Neural cell (in vitro differentiated cells): ENCODE data around the gene SPDYE2. TPM values are rescaled to one million over a fixed set of nuclear protein-coding genes. Genes with fewer than 3 reads are reported as not detected.
"Not testable (repeated sequence)": the region's sequence is repeated elsewhere in the genome, so short reads cannot be mapped to it uniquely, and the experiment has no call there.

Source experiments
- H2AFZ ChIP-seq: fragments of 200-600, 300-800 bp; sonication (generic), shearing (Covaris generic); 2 replicates; pipeline ENCODE4 v1.6.0; 2014; ENCODE audit warnings: low read depth, mild to moderate bottlenecking, antibody characterized with exemption, low read length, moderate library complexity
- H3F3A ChIP-seq: fragments of 200-600 bp; shearing (Covaris generic); 2 replicates; pipeline ENCODE4 v1.6.1; 2016; ENCODE audit warnings: mild to moderate bottlenecking, moderate library complexity, mixed read lengths, antibody characterized with exemption, low read length; ENCODE audit not compliant: insufficient read depth, poor library complexity, severe bottlenecking
- H3K27ac ChIP-seq: fragments of 200-600, 300-800 bp; sonication (generic), shearing (Covaris generic); 2 replicates; pipeline ENCODE4 v1.5.1; 2014; ENCODE audit warnings: mild to moderate bottlenecking, low read length, moderate library complexity
- H3K27me3 ChIP-seq: fragments of 300-800, 200-600 bp; sonication (generic), shearing (Covaris generic); 2 replicates; pipeline ENCODE4 v1.6.0; 2014; ENCODE audit warnings: mild to moderate bottlenecking, low read depth, low read length, moderate library complexity; ENCODE audit not compliant: insufficient read depth
- H3K36me3 ChIP-seq: fragments of 300-800, 200-600 bp; sonication (generic), shearing (Covaris generic); 2 replicates; pipeline ENCODE4 v1.5.1; 2014; ENCODE audit warnings: mild to moderate bottlenecking, antibody characterized with exemption, low read length, moderate library complexity; ENCODE audit not compliant: insufficient read depth
- H3K4me2 ChIP-seq: fragments of 300-800, 200-600 bp; sonication (generic), shearing (Covaris generic); 2 replicates; pipeline ENCODE4 v1.6.0; 2014; ENCODE audit warnings: mild to moderate bottlenecking, low read length
- H3K4me3 ChIP-seq: fragments of 300-800, 200-600 bp; sonication (generic), shearing (Covaris generic); 2 replicates; pipeline ENCODE4 v1.5.1; 2014; ENCODE audit warnings: mild to moderate bottlenecking, low read length, moderate library complexity
- H3K79me2 ChIP-seq: fragments of 200-600 bp; shearing (Covaris generic); replicated peaks from 2 replicates; pipeline ENCODE4 v1.6.0; 2014; ENCODE audit warnings: mild to moderate bottlenecking, low read length, moderate library complexity; ENCODE audit not compliant: insufficient read depth
- H3K9ac ChIP-seq: fragments of 300-800, 200-600 bp; sonication (generic), shearing (Covaris generic); 2 replicates; pipeline ENCODE4 v1.6.1; 2016; ENCODE audit warnings: mild to moderate bottlenecking, low read length, mixed read lengths
- H3K9me2 ChIP-seq: fragments of 200-600 bp; shearing (Covaris generic); 2 replicates; pipeline ENCODE4 v1.6.1; 2016; ENCODE audit warnings: mild to moderate bottlenecking, low read length, mixed read lengths; ENCODE audit not compliant: insufficient read depth
- H3K9me3 ChIP-seq: fragments of 200-600, 300-800 bp; sonication (generic), shearing (Covaris generic); 2 replicates; pipeline ENCODE4 v1.6.1; 2016; ENCODE audit warnings: mild to moderate bottlenecking, mixed run types, low read length, moderate library complexity, mixed read lengths
- H4K20me1 ChIP-seq: fragments of 200-600 bp; shearing (Covaris generic); 2 replicates; pipeline ENCODE4 v1.6.1; 2016; ENCODE audit warnings: mild to moderate bottlenecking, mixed run types; ENCODE audit not compliant: insufficient read depth
- POLR2AphosphoS5 ChIP-seq: IDR thresholded peaks from 2 replicates; pipeline ENCODE4 v1.6.1; 2012
- TAF1 ChIP-seq: IDR thresholded peaks from 2 replicates; pipeline ENCODE4 v1.6.1; 2012; ENCODE audit warnings: low read depth
- polyA plus RNA-seq: library from polyadenylated mRNA; depleted of rRNA; stranded (reverse); fragments of >200 nt; gene quantifications from 2 replicates; pipeline ENCODE4 v1.2.3, GENCODE V29; 2014
- TF ChIP-seq, protein P1 (sequence below): IDR thresholded peaks from 2 replicates; pipeline ENCODE4 v1.6.1; 2012; ENCODE audit warnings: borderline replicate concordance

The SPDYE2 gene
- polyA plus RNA-seq, 1 donor from 2014 or later: not detected

DNA sequence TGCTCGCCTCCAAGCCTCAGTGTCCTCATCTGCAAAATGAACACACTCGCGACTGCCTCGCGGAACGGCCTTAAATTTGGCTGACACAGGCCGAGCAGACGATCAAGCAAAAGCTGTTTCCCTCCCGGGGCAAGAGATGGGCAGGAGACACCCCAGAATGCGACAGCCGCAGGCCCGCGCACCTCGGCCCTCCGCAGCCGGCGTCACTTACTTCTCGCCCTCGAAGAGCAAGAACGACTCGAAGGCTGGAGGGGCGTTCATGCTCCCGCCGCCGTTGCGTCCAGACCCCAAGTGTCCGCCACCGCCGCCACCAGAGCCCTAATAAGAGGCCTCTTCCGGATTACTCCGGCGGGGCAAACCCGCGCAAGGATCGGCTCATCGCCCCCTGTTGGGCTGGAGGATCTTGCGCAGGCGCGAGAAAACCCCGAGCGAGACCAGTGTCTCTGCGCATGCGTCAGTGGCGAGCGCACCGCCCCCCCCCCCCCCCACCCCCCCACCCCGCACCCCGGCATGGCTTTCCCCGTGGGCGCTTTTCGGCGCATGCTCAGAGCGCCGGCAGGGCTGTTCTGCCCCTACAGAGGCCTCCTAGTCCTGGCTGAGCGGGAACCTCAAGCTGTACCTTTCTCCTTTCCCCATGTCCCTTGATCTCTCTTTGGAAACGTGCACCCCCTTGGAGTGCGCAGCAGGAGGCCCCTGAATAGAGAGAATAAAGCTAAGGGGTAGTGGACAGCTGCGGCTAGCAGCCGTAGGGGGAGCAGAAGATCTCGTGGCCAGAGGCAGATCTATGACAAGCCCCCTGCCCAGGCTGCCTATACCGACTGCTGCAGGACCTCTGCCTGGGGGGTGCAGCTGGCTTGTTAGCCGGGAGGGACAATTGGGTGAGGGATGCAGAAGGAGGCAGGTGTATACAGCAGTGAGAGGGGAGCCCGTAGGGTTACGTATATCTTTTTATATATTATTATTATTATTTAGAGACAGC, 21.5 kb downstream of the SPDYE2 start, which contains the start of gene POLR2J3:
Gene POLR2J3 (minus strand): TSS at position 323 of the 979 bp plus-strand sequence. CDS start 62 bp downstream, at position 261.
- peak within 1 kb of the TSS; percentile 21 for H2AFZ ChIP-seq
- not testable (repeated sequence) for H3K9me3 ChIP-seq, H3K27me3 ChIP-seq, H4K20me1 ChIP-seq, H3K36me3 ChIP-seq, H3F3A ChIP-seq, H3K9me2 ChIP-seq, H3K4me2 ChIP-seq, H3K79me2 ChIP-seq
- TF ChIP-seq TAF1: peak; percentile 47
- TF ChIP-seq, protein P1, sequence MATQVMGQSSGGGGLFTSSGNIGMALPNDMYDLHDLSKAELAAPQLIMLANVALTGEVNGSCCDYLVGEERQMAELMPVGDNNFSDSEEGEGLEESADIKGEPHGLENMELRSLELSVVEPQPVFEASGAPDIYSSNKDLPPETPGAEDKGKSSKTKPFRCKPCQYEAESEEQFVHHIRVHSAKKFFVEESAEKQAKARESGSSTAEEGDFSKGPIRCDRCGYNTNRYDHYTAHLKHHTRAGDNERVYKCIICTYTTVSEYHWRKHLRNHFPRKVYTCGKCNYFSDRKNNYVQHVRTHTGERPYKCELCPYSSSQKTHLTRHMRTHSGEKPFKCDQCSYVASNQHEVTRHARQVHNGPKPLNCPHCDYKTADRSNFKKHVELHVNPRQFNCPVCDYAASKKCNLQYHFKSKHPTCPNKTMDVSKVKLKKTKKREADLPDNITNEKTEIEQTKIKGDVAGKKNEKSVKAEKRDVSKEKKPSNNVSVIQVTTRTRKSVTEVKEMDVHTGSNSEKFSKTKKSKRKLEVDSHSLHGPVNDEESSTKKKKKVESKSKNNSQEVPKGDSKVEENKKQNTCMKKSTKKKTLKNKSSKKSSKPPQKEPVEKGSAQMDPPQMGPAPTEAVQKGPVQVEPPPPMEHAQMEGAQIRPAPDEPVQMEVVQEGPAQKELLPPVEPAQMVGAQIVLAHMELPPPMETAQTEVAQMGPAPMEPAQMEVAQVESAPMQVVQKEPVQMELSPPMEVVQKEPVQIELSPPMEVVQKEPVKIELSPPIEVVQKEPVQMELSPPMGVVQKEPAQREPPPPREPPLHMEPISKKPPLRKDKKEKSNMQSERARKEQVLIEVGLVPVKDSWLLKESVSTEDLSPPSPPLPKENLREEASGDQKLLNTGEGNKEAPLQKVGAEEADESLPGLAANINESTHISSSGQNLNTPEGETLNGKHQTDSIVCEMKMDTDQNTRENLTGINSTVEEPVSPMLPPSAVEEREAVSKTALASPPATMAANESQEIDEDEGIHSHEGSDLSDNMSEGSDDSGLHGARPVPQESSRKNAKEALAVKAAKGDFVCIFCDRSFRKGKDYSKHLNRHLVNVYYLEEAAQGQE: peak; percentile 26
- peak; percentile 53 for TF ChIP-seq POLR2AphosphoS5
- H3K4me3 ChIP-seq: peak within 1 kb of the TSS; percentile 60
- H3K9ac ChIP-seq: peak within 1 kb of the TSS; percentile 74
- peak within 1 kb of the TSS; percentile 73 for H3K27ac ChIP-seq

DNA sequence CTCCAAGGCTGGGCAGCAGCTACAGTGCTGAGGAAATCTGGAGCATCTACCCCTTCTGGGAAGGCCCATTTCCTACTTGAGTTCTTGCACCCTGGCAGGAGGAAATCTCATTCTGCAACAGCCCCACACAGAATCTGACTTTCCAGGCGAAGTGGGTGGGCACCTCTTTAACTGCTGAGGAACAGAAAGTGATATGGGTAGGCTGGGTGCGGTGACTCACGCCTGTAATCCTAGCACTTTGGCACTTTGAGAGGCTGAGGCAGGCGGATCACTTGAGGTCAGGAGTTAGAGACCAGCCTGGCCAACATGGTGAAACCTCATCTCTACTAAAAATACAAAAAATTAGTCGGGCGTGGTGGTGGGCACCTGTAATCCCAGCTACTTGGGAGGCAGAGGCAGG, 23.6 kb downstream of the SPDYE2 start:
- H3K9me2 ChIP-seq, H4K20me1 ChIP-seq, H3K4me3 ChIP-seq, H3K9me3 ChIP-seq, H2AFZ ChIP-seq, H3K79me2 ChIP-seq, H3K4me2 ChIP-seq, H3F3A ChIP-seq, H3K27ac ChIP-seq, H3K27me3 ChIP-seq, H3K36me3 ChIP-seq, H3K9ac ChIP-seq: not testable (repeated sequence)

DNA sequence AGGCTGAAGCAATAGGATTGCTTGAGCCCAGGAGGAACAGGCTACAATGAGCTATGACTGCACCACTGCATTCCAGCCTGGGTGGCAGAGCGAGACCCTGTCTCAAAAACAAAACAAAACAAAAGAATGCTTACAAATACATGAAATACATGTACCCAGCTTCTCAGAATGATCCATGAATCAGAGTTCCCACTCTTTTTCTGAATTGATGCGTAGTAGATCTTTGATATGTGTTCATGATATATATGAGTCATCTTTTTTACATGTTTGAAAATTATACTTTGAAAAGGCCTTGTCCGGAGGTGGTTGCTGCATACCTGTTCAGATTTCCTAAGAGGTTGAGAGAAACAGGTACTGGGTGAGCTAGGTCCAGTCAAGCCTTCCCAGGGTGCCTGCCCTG, 25.3 kb downstream of the SPDYE2 start:
- not testable (repeated sequence) for H3K9me3 ChIP-seq, H3K36me3 ChIP-seq, H3K9ac ChIP-seq, H3K27me3 ChIP-seq, H3K27ac ChIP-seq, H3K9me2 ChIP-seq, H3K4me3 ChIP-seq, H3F3A ChIP-seq, H3K79me2 ChIP-seq, H2AFZ ChIP-seq, H3K4me2 ChIP-seq, H4K20me1 ChIP-seq

DNA sequence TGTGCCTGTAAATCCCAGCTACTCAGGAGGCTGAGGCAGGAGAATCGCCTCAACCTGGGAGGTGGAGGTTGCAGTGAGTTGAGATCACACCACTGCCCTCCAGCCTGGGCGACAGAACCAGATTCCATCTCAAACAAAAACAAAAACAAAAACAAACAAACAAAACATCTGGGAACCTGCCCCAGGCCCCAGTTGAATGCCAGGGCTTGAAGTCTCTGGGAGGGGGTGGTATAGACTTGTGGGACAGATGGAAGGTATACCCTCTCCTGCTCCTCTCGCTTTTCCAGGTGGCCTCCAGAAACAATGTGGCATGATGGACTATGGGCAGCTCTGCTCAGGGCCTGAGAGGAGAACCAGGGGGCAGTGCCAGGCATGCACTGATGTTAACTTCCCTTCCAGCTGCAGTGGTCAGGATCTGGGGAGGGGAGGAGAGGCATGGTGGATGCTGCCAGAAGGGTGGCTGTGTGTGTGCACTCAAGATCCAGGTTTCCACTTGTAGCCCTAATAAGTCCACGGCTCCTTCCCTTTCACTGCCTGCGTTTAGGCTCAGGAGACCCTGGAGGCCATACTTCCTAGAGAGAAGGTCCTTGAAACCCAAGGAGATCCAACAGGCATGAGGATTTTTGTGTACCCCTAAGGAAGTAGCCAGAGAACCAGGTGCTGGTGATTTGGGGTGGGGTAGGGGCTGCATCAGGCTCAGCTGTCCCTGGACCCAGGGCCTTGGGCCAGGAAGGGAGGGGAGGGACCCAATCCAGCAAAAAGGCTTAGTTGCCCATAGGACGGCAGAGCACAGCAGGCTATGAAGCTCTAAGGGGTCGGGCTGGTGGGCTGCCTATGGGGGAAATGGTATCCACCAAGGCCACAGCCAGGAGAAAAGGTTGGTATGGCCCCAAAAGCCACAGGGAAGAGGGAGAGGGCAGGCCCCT, 26.6 kb downstream of the SPDYE2 start:
- not testable (repeated sequence) for H3K27ac ChIP-seq, H3K27me3 ChIP-seq, H4K20me1 ChIP-seq, H3K4me3 ChIP-seq, H3K9me3 ChIP-seq, H3K9me2 ChIP-seq, H3K9ac ChIP-seq, H3K4me2 ChIP-seq, H3K36me3 ChIP-seq, H2AFZ ChIP-seq, H3K79me2 ChIP-seq, H3F3A ChIP-seq

DNA sequence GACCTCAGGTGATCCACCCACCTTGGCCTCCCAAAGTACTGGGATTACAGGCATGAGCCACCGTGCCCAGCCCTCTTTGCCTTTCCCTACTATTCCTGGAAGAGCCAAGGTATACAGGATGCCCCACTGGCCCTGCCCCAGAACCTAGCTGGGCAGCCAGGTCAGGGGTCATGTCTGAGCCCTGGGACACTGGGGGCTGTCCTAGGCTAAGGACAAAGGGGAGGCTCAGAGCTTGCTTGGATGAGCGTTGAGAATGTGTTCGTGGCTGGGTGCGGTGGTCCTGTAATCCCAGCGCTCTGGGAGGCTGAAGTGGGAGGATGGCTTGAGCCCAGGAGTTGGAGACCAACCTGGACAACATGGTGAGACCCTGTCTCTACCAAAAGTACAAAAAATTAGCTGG, 27.5 kb downstream of the SPDYE2 start:
- not testable (repeated sequence) for H3K9me2 ChIP-seq, H3K79me2 ChIP-seq, H3K9me3 ChIP-seq, H3K27me3 ChIP-seq, H3K9ac ChIP-seq, H4K20me1 ChIP-seq, H3K4me3 ChIP-seq, H2AFZ ChIP-seq, H3K4me2 ChIP-seq, H3F3A ChIP-seq, H3K27ac ChIP-seq, H3K36me3 ChIP-seq

DNA sequence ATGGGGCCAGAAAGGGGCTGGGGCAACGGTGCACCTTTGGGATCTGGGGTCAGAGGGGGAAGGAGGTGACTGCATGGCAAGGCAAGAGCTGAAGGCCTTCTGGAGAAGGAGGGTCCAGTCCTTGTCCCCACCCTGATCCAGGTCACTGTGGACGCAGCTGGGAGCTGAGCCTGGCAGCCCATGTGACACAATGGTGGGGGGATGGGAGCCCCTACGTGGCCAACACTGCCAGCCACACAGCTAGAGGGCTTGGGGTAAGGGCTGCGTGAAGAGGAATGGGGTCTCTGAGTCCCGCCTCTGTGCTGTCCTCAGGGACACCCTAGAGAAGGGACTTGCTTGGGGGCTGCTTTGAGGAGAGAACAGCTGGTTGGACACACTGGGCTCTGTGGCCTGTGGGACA, 30.7 kb downstream of the SPDYE2 start:
- H3F3A ChIP-seq, H3K9me2 ChIP-seq, H4K20me1 ChIP-seq, H3K27me3 ChIP-seq, H3K9me3 ChIP-seq, H3K79me2 ChIP-seq, H3K27ac ChIP-seq, H3K36me3 ChIP-seq, H3K4me2 ChIP-seq, H3K4me3 ChIP-seq, H3K9ac ChIP-seq, H2AFZ ChIP-seq: not testable (repeated sequence)
